HG03103 (cell line): ENCODE results near the gene PCSK2.

Experiments used
- ATAC-seq: cut with Tn5 transposase; IDR thresholded peaks from one replicate; pipeline ENCODE4 v1.9.1; 2021; ENCODE audit warnings: low read depth; ENCODE audit not compliant: unreplicated experiment

PCSK2 gene

GRCh38 chr20:17236766-17237165 is 9.9 kb downstream of the PCSK2 start:
- ATAC-seq = no peak

- ATAC-seq = no peak
These were observed 21.4 kb downstream of the PCSK2 start for GRCh38 chr20:17248224-17248623.

- ATAC-seq = no peak
These were observed 35.9 kb downstream of the PCSK2 start for GRCh38 chr20:17262786-17263185.

GRCh38 chr20:17273717-17274116 is 46.9 kb downstream of the PCSK2 start:
- no peak for ATAC-seq

GRCh38 chr20:17276101-17276500 is 49.3 kb downstream of the PCSK2 start:
- no peak for ATAC-seq

- no peak for ATAC-seq
These were observed 54.6 kb downstream of the PCSK2 start for GRCh38 chr20:17281478-17281877.

GRCh38 chr20:17282501-17282900 is 55.7 kb downstream of the PCSK2 start:
- ATAC-seq = no peak

GRCh38 chr20:17287503-17287902 is 60.7 kb downstream of the PCSK2 start:
- no peak for ATAC-seq

GRCh38 chr20:17287998-17288397 is 61.2 kb downstream of the PCSK2 start:
- no peak for ATAC-seq

- ATAC-seq = no peak
These were observed 68.4 kb downstream of the PCSK2 start for GRCh38 chr20:17295151-17295726.

- ATAC-seq = no peak
These were observed 69.2 kb downstream of the PCSK2 start for GRCh38 chr20:17295991-17296390.

- no peak for ATAC-seq
These were observed 71.3 kb downstream of the PCSK2 start for GRCh38 chr20:17298171-17298570.

GRCh38 chr20:17298751-17299150 is 71.9 kb downstream of the PCSK2 start:
- ATAC-seq = no peak

GRCh38 chr20:17300113-17300512 is 73.3 kb downstream of the PCSK2 start:
- no peak for ATAC-seq

- no peak for ATAC-seq
These were observed 77.9 kb downstream of the PCSK2 start for GRCh38 chr20:17304774-17305173.

- no peak for ATAC-seq
These were observed 79.6 kb downstream of the PCSK2 start for GRCh38 chr20:17306427-17306826.

- no peak for ATAC-seq
These were observed 87.4 kb downstream of the PCSK2 start for GRCh38 chr20:17314264-17314663.

- ATAC-seq = no peak
These were observed 88.8 kb downstream of the PCSK2 start for GRCh38 chr20:17315407-17316231.

- ATAC-seq = no peak
These were observed 89.6 kb downstream of the PCSK2 start for GRCh38 chr20:17316316-17317038.

GRCh38 chr20:17317341-17317740 is 90.5 kb downstream of the PCSK2 start:
- no peak for ATAC-seq

GRCh38 chr20:17320456-17320855 is 93.6 kb downstream of the PCSK2 start:
- ATAC-seq = no peak

- ATAC-seq = no peak
These were observed 99.3 kb downstream of the PCSK2 start for GRCh38 chr20:17326096-17326495.
